CD14-positive monocyte (primary cell): ENCODE measurements around the gene TRIM56. TPM values are rescaled to one million over a fixed set of nuclear protein-coding genes. Genes with fewer than 3 reads are reported as not detected.
A peak's percentile ranks its signal among the peaks of the same experiment; 100 is the strongest.

Experiments
- DNase-seq, 3 donors: peaks; one replicate each; pipeline ENCODE4 v3.0.0-alpha.2; 2011 to 2022
- H2AFZ ChIP-seq: 2 replicates; pipeline ENCODE4 v1.6.0; 2012; ENCODE audit warnings: mild to moderate bottlenecking, low read depth, low read length, inconsistent platforms; ENCODE audit not compliant: insufficient read depth, poor library complexity, severe bottlenecking
- H3K27ac ChIP-seq, 2 donors: 1 replicate in 1 of 2; 2 replicates in 1 of 2; pipeline ENCODE4 v1.5.1; 2012 to 2013; ENCODE audit warnings: low read length in 2 of 2, control low read depth in 1 of 2, inconsistent platforms in 1 of 2, low read depth in 1 of 2, mild to moderate bottlenecking in 1 of 2
- H3K27me3 ChIP-seq, 2 donors: one replicate each; pipeline versions ENCODE4 v1.6.0 to v1.6.1; 2011 to 2013; ENCODE audit warnings: low read length in 2 of 2; ENCODE audit not compliant: control insufficient read depth in 2 of 2, insufficient read depth in 2 of 2
- H3K36me3 ChIP-seq, 2 donors: replicated peaks in 1 of 2; 1 replicate in 1 of 2; 2 replicates in 1 of 2; pipeline versions ENCODE4 v1.5.1 to v1.6.1; 2012 to 2013; ENCODE audit warnings: low read length in 2 of 2, control low read depth in 1 of 2, inconsistent platforms in 1 of 2, mild to moderate bottlenecking in 1 of 2; ENCODE audit not compliant: insufficient read depth in 2 of 2, control insufficient read depth in 1 of 2
- H3K4me1 ChIP-seq, 2 donors: 1 replicate in 1 of 2; 2 replicates in 1 of 2; pipeline versions ENCODE4 v1.5.1 to v1.6.1; 2012 to 2013; ENCODE audit warnings: low read length in 2 of 2, control low read depth in 1 of 2, inconsistent platforms in 1 of 2, mild to moderate bottlenecking in 1 of 2, moderate library complexity in 1 of 2; ENCODE audit not compliant: insufficient read depth in 2 of 2, control insufficient read depth in 1 of 2
- H3K4me2 ChIP-seq: replicated peaks from 2 replicates; pipeline ENCODE3; 2012; ENCODE audit warnings: low read length, moderate library complexity, mild to moderate bottlenecking; ENCODE audit not compliant: poor library complexity, severe bottlenecking; ENCODE audit errors: extremely low read depth
- H3K4me3 ChIP-seq, 3 experiments: fragments of 200-600 bp in 1 of 3; sonication (generic) in 1 of 3; replicated peaks in 1 of 3; 1 replicate in 2 of 3; 2 replicates in 1 of 3; pipeline ENCODE4 v1.5.1; 2011 to 2013; ENCODE audit warnings: low read length in 3 of 3, mild to moderate bottlenecking in 3 of 3, control low read depth in 2 of 3, low read depth in 2 of 3, inconsistent platforms in 1 of 3, moderate library complexity in 1 of 3
- H3K79me2 ChIP-seq: 2 replicates; pipeline ENCODE4 v1.6.0; 2012; ENCODE audit warnings: mild to moderate bottlenecking, control low read depth, inconsistent platforms, low read length, moderate library complexity; ENCODE audit not compliant: insufficient read depth
- H3K9ac ChIP-seq: 2 replicates; pipeline ENCODE4 v1.6.0; 2017; ENCODE audit warnings: low read length, mild to moderate bottlenecking; ENCODE audit not compliant: insufficient read depth, poor library complexity, severe bottlenecking
- H3K9me3 ChIP-seq, 2 donors: replicated peaks in 1 of 2; 1 replicate in 1 of 2; 2 replicates in 1 of 2; pipeline versions ENCODE4 v1.5.1 to v1.6.1; 2012 to 2013; ENCODE audit warnings: low read length in 2 of 2, control low read depth in 1 of 2; ENCODE audit not compliant: control insufficient read depth in 1 of 2, insufficient read depth in 1 of 2
- H4K20me1 ChIP-seq: 2 replicates; pipeline ENCODE4 v1.6.0; 2012; ENCODE audit warnings: mild to moderate bottlenecking, low read length, control low read depth, moderate library complexity; ENCODE audit not compliant: insufficient read depth
- H3K27ac Mint-ChIP-seq, 7 donors: one replicate each; pipeline ENCODE4 v1.8.0; 2020; ENCODE audit warnings: mild to moderate bottlenecking in 7 of 7, mixed read lengths in 7 of 7, moderate library complexity in 6 of 7, inconsistent platforms in 2 of 7
- H3K27me3 Mint-ChIP-seq, 3 donors: one replicate each; pipeline ENCODE4 v1.8.0; 2021 to 2022; ENCODE audit warnings: low read depth in 3 of 3, mild to moderate bottlenecking in 3 of 3, mixed read lengths in 3 of 3, moderate library complexity in 3 of 3, inconsistent platforms in 1 of 3
- H3K36me3 Mint-ChIP-seq, 2 donors: one replicate each; pipeline ENCODE4 v1.8.0; 2020; ENCODE audit warnings: mixed read lengths in 2 of 2, inconsistent platforms in 1 of 2, mild to moderate bottlenecking in 1 of 2
- H3K4me1 Mint-ChIP-seq: one replicate; pipeline ENCODE4 v1.8.0; 2020; ENCODE audit warnings: mild to moderate bottlenecking, mixed read lengths
- H3K4me3 Mint-ChIP-seq, 2 donors: one replicate each; pipeline ENCODE4 v1.8.0; 2020; ENCODE audit warnings: mild to moderate bottlenecking in 2 of 2, mixed read lengths in 2 of 2, moderate library complexity in 1 of 2
- H3K9me3 Mint-ChIP-seq, 7 donors: one replicate each; pipeline ENCODE4 v1.8.0; 2020 to 2022; ENCODE audit warnings: mixed read lengths in 7 of 7, mild to moderate bottlenecking in 6 of 7, moderate library complexity in 6 of 7, inconsistent platforms in 2 of 7
- CTCF ChIP-seq: fragments of 200-600 bp; IDR thresholded peaks from one replicate; pipeline ENCODE4 v1.8.0; 2022; ENCODE audit warnings: antibody characterized with exemption, mild to moderate bottlenecking
- WGBS: methylation state at CpG from one replicate; pipeline ENCODE4 v1.1.5; 2013; ENCODE audit warnings: missing lambda C conversion rate; ENCODE audit not compliant: insufficient coverage; 5-methylcytosine and 5-hydroxymethylcytosine counted together
- intact Hi-C, 2 donors: fragments of 100-400 bp; cut with micrococcal nuclease; formaldehyde crosslinking; loops; one replicate each; pipeline versions ENCODE4 v1.15.0 to v1.15.1; 2023
- polyA plus RNA-seq, 3 donors: library from polyadenylated mRNA; depleted of rRNA in 1 of 3; unstranded in 2 of 3; stranded (reverse) in 1 of 3; fragments of 300-500 nt in 2 of 3; fragments of >200 nt in 1 of 3; fragmentation: Illumina TruSeq in 2 of 3; gene quantifications; 1 replicate in 2 of 3; 2 replicates in 1 of 3; pipeline ENCODE4 v1.2.3, GENCODE V29; 2012 to 2021

TRIM56 gene
- polyA plus RNA-seq, 3 donors: 0.66 to 9.4 (median 1.2) TPM

DNA sequence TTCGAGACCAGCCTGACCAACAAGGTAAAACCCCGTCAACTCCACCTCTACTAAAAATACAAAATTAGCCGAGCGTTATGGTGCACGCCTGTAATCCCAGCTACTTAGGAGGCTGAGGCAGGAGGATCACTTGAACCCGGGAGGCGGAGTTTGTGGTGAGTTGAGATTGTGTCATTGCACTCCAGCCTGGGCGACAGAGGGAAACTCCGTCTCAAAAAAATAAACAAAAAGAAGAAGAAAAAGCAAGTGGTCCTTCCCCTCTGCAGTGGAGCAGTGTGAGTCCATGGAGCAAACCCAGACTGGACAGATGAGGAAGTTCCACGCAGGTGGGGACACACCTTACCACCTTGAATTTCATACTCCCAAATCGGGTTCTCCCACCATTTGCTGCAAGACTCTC is 28.6 kb downstream of the TRIM56 start:
- H3K4me3 ChIP-seq: no peak overlapping the region
- Mint-ChIP-seq H3K9me3 (no peaks in the 10 kb centered on the region), H3K27me3 (peaks cover 2 to 10% (median 10%) of the 10 kb centered on the region in 3 donors), H3K36me3 (no peaks in the 10 kb centered on the region), H3K27ac (no peak overlapping the region), H3K4me3 (no peak overlapping the region), H3K4me1 (no peaks in the 10 kb centered on the region)
- DNase-seq: peak in 1 of 3 donors; percentile 35
- H3K9ac ChIP-seq: no peak overlapping the region
- no peaks in the 10 kb centered on the region for H3K79me2 ChIP-seq
- WGBS: 0% methylated on average over 1 of the region's 11 CpGs
- no peak overlapping the region for H3K27ac ChIP-seq
- TF ChIP-seq CTCF: no peak
- H3K4me2 ChIP-seq: no peak overlapping the region
- H3K27me3 ChIP-seq: no peaks in the 10 kb centered on the region
- peaks cover under 1 to 1% of the 10 kb centered on the region in 2 donors for H3K4me1 ChIP-seq
- intact Hi-C loops: no loop called here
- H3K36me3 ChIP-seq: no peaks in the 10 kb centered on the region
- no peaks in the 10 kb centered on the region for H4K20me1 ChIP-seq
- no peaks in the 10 kb centered on the region for H3K9me3 ChIP-seq
- no peak overlapping the region for H2AFZ ChIP-seq

DNA sequence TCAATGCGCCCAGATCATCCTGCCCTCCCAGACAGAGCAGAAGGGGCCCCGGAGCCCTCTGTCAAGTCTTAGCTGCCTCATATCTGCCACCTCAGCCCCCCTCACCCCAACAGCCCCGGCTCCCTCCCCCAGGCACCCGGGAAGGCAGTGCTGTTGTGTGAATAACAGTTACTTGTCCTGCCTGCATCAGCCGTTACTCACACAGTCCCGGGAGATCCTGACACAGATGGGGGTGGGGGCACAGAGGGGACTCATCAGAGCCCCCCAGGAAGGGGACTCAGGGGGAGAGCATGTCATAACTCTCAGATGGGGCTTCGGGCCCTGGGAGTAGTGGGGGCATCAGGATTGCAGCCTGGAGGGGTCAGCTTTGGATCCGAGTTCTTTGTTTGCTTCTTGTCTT is 29.2 kb downstream of the TRIM56 start:
- WGBS: 79% methylated on average over 3 of the region's 8 CpGs
- Histone ChIP-seq H3K27me3 (no peaks in the 10 kb centered on the region), H3K79me2 (no peaks in the 10 kb centered on the region), H3K4me1 (no peaks in the 10 kb centered on the region), H3K9me3 (no peaks in the 10 kb centered on the region), H3K9ac (no peak overlapping the region), H3K36me3 (no peaks in the 10 kb centered on the region), H2AFZ (no peak overlapping the region), H3K4me2 (no peak overlapping the region), H3K4me3 (no peak overlapping the region), H3K27ac (no peak overlapping the region), H4K20me1 (no peaks in the 10 kb centered on the region)
- H3K4me1 Mint-ChIP-seq: no peaks in the 10 kb centered on the region
- peaks cover 4 to 15% (median 5%) of the 10 kb centered on the region in 3 donors for H3K27me3 Mint-ChIP-seq
- no peak overlapping the region for H3K4me3 Mint-ChIP-seq
- no peaks in the 10 kb centered on the region for H3K9me3 Mint-ChIP-seq
- no peak for TF ChIP-seq CTCF
- no peak for DNase-seq
- H3K27ac Mint-ChIP-seq: peak overlapping the region in 2 of 7 donors; percentile 53 to 82
- intact Hi-C loops: no loop called here
- H3K36me3 Mint-ChIP-seq: no peaks in the 10 kb centered on the region
